VCaP (cell line): ENCODE measurements around the gene SGK2.

Experiments used
- H3K27ac ChIP-seq: fragments of 450-650 bp; 2 replicates; pipeline ENCODE4 v1.5.1; 2017
- TF ChIP-seq, protein P1 (sequence below): fragments of 450-650 bp; conservative IDR thresholded peaks from 2 replicates; pipeline ENCODE4 v1.5.1; 2017; ENCODE audit warnings: mild to moderate bottlenecking, moderate library complexity

Gene SGK2

DNA sequence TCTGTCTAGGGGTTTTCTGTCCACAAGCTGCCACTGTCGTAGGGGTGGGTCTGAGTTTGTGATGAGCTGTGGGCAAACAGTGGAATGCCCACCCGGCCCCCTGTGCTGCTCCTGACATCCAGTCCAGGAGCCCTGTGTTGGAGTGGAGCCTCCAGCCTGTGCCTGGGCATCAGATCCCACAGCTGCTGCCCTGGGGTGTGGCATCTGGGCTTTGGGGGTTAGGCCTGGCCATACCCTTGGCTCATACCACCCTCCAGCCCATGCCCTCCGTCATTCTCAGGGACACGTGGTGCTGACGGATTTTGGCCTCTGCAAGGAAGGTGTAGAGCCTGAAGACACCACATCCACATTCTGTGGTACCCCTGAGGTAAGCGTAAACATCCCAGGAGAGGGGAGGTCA lies 12.9 kb downstream of the SGK2 start:
- no peak overlapping the region for H3K27ac ChIP-seq
- TF ChIP-seq, protein P1, sequence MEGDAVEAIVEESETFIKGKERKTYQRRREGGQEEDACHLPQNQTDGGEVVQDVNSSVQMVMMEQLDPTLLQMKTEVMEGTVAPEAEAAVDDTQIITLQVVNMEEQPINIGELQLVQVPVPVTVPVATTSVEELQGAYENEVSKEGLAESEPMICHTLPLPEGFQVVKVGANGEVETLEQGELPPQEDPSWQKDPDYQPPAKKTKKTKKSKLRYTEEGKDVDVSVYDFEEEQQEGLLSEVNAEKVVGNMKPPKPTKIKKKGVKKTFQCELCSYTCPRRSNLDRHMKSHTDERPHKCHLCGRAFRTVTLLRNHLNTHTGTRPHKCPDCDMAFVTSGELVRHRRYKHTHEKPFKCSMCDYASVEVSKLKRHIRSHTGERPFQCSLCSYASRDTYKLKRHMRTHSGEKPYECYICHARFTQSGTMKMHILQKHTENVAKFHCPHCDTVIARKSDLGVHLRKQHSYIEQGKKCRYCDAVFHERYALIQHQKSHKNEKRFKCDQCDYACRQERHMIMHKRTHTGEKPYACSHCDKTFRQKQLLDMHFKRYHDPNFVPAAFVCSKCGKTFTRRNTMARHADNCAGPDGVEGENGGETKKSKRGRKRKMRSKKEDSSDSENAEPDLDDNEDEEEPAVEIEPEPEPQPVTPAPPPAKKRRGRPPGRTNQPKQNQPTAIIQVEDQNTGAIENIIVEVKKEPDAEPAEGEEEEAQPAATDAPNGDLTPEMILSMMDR = no peak

DNA sequence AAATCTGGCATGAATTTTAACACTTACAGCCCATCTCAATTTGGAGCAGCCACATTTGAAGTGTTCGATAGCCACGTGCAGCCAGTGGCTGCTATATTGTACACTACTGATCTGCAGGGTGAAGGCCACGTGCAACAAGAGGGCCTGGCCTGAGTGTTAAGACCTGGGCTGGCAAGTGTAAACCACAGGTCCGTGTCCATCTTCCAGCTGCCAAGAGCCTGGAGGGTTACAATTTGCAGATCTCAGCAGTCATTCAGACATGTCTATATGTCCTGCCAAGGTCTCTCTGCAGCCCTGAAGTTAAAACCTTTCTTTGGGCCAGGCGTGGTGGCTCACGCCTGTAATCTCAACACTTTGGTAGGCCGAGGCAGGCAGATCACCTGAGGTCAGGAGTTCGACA lies 14.1 kb downstream of the SGK2 start:
- no peak overlapping the region for H3K27ac ChIP-seq
- TF ChIP-seq, protein P1 = no peak

DNA sequence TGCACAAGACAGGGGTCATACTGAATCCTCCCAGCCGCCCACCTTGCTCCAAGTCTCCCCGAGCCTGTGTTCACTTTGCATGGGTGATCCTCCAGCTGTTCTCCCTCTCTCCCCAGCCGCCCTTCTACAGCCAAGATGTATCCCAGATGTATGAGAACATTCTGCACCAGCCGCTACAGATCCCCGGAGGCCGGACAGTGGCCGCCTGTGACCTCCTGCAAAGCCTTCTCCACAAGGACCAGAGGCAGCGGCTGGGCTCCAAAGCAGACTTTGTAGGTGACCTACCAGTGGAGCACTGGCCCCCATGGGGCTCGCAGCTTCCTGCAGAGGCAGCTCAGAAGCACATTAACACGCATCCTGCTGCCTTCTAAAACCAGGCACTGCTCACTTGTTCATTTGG lies 17.3 kb downstream of the SGK2 start:
- no peak overlapping the region for H3K27ac ChIP-seq
- TF ChIP-seq, protein P1 = no peak

DNA sequence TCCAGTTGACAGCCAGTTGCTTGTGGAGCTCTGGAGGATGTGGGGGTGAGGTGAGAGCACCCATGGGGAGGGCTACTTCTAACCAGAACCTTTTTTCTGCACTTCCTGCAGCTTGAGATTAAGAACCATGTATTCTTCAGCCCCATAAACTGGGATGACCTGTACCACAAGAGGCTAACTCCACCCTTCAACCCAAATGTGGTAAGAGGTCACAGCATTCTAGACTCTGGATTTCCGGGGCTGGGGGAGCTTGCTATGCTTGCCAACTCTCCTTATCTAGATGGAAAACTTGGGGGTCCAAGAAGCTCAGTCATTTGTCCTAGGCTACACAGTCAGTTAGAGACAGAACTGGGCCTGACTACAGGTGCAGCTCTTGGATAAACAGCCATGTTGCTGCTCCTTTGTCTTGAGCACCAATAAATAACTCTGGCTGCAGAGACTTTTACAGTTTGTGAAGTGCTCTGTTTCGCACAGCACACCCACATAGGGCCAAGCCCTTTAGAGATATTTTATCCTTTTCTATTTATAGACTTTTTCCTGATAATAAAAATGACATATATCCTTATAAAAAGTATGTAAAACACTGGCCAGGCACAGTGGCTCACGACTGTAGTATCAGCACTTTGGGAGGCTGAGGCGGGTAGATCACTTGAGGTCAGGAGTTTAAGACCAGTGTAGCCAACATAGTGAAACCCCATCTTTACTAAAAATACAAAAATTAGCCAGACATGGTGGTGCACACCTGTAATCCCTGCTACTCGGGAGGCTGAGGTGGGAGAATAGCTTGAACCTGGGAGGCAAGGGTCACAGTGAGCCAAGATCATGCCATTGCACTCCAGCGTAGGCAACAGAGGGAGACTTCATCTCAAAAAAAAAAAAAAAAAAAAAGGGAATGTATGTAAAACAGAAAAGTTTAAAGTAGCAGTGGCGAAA lies 21.3 kb downstream of the SGK2 start:
- TF ChIP-seq, protein P1 = no peak

DNA sequence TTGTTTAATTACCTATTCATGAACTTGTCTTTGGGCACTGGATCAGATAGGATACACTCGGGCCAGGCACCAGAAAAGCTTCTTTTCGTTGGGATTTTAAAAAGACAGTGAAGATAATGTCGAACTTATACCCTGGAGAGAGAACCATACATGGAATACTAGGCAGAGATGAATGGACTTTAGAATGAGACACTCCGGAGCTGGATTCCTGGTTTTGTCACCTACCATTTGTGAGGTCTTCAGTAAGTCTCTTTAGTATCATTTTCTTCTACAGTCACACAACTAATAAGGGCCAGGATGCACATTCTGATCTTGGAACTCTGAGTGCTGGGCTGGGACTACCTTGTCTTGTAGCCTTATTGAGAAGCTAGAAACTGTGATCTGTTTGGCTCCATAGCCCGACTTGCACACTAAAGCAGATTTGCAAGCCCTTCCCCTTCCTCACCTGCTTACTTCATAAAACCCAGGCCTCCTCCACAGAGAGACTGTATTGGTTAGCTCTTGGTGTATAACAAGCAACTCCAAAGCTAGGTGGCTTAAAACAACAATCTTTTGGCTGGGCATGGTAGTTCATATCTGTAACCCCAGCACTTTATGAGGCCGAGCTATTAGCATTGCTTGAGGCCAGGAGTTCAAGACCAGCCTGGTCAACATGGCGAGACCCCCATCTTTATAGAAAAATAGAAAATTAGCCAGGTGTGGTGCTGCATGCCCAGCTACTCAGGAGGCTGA lies 24.5 kb downstream of the SGK2 start:
- H3K27ac ChIP-seq = no peak overlapping the region
- TF ChIP-seq, protein P1 = no peak

More for the DNA sequence above, 21.3 kb downstream of the SGK2 start:
- no peak overlapping the region for H3K27ac ChIP-seq

DNA sequence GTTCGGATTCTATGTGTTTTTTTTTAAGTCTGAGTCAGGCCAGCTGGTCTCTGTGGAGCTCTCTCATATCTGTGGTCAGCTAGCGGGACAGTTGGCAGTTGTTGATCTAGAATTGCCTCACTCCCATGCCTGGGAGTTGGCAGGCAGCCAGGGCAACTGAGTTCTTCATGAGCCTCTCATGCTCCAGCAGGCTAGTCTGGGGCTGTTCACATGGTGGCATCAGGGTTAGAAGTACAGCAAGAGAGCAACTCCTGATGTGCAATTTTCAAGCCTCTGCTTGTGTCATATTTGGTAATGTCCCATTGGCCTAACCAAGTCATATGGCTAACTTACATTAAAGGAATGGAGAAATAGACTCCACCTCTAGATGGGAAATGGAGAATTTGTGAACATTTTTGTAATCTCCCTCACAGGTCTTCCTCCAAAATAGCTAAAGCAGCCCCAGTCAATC lies 25.2 kb downstream of the SGK2 start:
- no peak overlapping the region for H3K27ac ChIP-seq
- TF ChIP-seq, protein P1 = no peak

DNA sequence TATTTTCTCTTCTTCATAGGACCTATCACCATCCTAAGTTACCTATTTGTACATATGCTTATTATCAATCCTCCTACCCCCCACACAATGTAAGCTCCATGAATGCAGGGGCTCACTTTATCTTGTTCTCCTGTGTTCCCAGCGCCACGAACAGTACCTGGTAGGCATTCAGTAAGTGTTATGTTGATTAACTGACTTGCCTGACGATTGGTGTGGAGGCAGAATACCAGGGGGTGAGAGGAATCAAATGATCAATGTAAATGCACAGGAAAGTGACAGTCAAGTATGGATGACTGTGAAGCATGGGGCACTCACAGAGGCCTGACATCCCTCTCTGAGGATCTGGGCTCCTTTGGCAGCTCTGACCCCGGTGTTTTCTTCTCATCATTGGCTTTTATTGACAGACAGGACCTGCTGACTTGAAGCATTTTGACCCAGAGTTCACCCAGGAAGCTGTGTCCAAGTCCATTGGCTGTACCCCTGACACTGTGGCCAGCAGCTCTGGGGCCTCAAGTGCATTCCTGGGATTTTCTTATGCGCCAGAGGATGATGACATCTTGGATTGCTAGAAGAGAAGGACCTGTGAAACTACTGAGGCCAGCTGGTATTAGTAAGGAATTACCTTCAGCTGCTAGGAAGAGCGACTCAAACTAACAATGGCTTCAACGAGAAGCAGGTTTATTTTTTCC lies 25.8 kb downstream of the SGK2 start:
- TF ChIP-seq, protein P1 = no peak
- H3K27ac ChIP-seq = no peak overlapping the region
